Activated CD4-positive, alpha-beta T cell treated with anti-CD3 and anti-CD28 coated beads for 48 hours (primary cell): ENCODE data around the gene SSBP3.
A peak's percentile ranks its signal among the peaks of the same experiment; 100 is the strongest.

Experiments
- DNase-seq: peaks from one replicate; pipeline ENCODE4 v3.0.0-alpha.2; 2020

The SSBP3 gene

GRCh38 chr1:54302549-54302948 is 103.6 kb downstream of the SSBP3 start:
- DNase-seq = no peak

DNA sequence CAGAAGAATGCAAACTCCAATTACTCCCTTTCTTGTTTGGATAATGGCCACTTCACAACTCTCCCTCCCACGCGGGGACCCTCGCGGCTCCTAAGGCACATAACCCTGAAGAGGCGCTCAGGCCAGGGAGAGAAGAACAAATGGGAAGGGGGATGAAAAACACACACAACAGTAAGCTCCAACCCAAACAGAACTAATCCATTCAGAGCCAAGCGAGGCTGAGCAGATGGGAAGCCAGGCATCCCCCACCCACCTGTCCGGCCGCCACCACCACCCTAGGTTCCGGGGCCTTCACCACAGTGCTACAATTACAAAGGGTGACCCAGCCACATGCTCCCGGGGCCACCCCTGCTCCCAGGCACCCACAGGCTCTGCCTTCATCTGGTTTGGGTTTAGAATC is 104.7 kb downstream of the SSBP3 start:
- DNase-seq = no peak

DNA sequence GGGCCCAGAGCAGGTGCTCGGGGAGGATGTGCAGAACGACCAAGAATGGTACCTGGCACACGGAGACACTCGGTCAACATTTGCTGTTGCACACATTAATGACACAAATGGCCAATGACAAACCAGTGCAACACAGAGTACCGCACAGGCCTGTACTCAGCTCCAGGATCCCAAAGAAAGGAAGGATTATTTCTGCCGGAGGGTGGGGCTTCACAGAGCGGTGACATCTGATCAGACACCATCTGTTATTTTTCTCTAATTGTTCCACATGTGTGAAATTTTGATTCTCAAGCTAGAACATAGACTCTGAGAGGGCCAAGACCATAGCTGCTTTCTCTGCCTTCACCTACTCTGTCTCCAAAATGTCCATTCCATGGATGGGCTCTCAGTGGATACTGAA is 105.8 kb downstream of the SSBP3 start:
- DNase-seq = no peak

- DNase-seq = no peak
Measured at GRCh38 chr1:54299037-54299436, 107.2 kb downstream of the SSBP3 start.

- DNase-seq = no peak
Measured at GRCh38 chr1:54298284-54299033, 107.7 kb downstream of the SSBP3 start.

DNA sequence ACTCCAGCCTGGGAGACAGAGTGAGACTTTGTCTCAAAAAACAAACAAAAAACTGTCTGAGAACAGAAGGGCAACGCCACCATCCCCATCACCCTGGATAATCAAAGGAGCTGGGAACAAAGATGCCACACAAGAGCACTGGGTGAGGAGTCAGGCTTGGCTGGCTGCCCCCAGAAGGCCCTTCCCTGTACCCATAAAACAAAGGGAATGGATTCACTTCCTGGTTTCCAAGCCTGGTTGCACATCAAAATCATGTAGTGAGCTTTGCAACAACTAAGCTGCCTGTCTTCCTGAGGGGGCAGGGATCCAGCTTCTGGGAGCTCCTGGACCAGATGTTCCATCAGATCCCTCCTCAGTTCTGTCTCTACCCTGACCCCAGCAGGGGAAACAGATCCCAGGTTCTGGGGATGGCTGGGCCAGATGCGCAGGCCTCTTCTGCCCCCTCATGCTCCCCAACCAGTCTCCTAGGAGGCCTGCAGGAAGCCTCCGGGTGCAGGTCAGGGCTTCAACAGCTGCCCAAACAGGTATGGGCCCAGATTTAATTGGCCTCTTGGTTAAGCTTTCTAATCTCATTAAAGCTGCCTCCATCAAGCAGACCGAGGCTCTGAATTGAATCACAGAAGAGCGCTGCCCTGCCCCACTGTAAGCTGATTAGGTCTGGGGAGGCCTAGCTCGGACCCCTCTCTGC is 108.5 kb downstream of the SSBP3 start:
- no peak for DNase-seq

- no peak for DNase-seq
Measured at GRCh38 chr1:54296666-54297065, 109.5 kb downstream of the SSBP3 start.

DNA sequence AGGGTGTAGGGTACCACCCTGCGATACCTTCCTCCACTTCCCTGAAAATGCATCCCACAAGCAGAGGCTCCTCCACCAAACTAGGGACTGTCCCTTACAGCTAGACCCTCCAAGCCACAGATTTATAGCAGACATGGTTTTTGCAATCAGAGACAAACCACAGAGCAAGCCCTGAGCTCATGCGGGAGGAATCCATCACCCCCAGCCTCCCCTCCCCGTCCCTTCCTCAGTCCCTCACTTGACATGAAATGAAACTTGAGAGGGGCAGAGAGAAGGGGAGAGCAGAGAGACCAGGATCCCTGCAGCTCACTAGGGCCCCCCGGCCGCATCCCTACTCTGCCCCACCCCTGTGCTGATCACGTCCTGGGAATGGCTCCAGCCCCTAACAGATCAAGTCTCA is 111.3 kb downstream of the SSBP3 start:
- DNase-seq = no peak

- no peak for DNase-seq
Measured at GRCh38 chr1:54292002-54292911, 113.9 kb downstream of the SSBP3 start.

DNA sequence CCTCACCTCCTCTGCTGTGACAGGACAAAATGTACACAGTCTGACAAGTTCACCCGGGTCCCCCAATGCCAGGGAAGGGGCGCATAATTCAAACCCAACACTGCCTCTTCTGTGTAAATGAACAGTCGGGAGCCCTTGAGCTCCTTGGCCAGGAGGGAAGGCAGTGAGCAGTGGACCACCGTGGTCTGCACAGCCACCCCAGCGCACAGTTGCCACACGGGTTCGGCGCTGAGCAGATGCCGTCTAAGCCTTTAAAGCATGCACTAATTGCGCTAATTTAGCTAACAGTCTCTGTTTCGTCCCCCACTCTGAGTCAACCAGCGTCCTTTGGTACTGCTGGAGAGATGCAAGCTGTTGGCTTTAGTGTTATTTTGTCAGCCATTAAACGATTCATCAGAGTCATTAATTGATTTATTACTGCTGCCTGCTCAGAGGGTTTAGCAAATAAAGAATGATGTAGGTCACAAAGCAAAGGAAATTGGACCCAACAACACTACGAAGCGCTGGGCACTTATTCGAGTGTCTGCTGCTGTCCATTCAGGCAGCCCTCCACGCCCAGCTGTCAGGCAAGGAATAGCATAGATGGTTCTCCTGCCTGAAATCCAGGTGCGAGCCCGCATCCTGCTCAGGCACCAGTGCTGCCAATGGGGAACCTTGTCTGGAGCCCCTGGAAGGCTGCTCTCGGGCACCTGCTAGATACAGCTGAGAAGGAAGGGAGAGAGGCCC is 114.8 kb downstream of the SSBP3 start:
- no peak for DNase-seq

DNA sequence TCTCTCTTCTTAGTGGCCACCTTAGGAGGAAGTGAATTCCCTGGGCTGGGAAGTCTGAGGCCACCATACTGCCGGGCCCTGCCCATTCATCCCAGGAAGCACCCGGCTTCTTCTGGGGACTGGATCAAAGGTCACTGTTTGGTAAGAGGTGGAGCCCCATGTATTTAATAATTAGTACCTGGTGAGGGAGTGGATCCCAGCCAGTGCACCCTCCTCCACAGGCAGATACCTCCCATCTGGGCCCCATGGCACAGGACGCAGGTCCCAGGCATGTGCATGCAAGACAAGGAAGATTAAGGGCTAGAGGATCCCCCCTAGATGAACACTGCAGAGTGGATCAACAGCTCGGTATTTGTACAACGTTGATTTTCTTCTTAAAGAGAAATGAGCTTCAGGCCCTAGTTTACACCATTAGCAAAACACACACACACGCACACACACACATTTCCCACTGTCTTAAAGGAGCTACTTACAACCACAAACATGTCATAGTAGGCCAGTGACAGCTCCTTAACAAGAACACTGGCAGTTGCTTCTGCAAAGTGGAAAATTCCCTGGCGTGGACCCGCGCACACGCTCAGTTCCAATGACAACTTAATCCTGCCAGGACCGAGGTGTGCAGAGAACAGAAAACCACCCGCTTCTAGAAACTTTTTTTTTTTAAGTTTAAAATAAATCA is 115.5 kb downstream of the SSBP3 start:
- no peak for DNase-seq

- DNase-seq = no peak
Measured at GRCh38 chr1:54289712-54290233, 116.4 kb downstream of the SSBP3 start.

DNA sequence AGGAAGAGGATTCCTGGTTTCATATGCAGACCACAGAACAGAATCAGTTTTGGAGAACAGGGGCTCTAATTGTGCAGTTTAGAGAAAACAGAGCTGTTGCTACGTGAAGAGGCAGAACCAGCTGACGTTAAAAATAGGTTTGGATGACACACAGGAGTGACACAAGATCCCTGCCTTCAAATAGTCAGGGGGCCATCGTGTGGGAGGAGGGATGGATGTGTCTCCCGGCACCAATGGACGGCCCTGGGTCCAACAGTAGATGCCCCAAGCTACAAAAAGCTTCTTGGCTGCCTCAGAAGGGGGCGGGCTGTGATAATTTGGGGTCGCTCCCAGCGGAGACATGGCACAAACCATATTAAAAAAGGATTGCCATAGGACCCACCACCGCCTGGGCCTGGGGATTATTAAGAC is 118.4 kb downstream of the SSBP3 start:
- no peak for DNase-seq

DNA sequence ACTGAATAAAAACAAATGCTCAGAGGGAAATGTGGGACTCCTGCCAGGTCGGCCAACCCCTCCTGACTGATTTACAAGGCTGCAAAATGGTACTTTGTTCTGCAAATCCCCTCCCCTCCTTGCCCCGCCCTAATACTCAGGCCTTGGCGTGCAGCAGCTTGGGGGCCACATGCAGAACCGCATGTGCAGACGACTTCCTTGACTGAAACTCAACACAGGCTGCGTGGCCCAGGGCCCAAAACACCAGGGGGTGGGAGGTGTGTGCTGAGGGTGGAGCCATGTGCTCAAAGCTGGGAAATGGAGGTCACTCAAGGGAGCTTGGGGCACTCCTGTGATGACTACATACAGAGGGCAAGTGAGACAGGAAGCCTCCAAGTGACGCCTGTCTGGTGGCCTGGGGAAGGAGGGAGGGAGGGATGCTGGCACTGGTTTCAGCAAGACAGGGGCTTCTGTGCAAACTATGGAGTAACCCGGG is 119.0 kb downstream of the SSBP3 start:
- peak; percentile 85 for DNase-seq

DNA sequence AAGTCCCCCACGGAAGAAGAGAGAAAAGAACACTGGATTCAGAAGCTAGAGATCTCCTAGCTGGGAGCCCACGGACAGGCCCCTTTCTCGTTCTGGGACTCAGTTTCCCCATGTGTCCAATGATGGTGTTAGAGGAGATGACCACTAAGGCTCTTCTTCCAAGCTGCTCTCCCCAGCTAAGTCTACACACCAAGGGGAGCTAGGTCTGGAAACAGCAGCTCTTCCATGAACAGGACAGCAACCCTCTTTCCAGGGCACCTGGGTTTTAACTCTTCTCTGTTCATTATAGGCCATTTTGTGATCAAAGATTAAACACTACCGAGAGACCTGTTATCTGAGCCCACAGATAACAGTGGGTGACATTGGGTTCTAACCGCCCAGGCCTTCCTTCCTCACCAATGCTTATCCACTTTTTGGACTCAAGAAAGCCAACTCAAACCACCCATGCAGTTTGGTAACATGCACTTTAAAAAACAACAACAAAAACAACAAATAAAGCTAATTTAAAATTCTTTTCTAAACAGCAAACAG is 120.3 kb downstream of the SSBP3 start:
- DNase-seq = no peak

DNA sequence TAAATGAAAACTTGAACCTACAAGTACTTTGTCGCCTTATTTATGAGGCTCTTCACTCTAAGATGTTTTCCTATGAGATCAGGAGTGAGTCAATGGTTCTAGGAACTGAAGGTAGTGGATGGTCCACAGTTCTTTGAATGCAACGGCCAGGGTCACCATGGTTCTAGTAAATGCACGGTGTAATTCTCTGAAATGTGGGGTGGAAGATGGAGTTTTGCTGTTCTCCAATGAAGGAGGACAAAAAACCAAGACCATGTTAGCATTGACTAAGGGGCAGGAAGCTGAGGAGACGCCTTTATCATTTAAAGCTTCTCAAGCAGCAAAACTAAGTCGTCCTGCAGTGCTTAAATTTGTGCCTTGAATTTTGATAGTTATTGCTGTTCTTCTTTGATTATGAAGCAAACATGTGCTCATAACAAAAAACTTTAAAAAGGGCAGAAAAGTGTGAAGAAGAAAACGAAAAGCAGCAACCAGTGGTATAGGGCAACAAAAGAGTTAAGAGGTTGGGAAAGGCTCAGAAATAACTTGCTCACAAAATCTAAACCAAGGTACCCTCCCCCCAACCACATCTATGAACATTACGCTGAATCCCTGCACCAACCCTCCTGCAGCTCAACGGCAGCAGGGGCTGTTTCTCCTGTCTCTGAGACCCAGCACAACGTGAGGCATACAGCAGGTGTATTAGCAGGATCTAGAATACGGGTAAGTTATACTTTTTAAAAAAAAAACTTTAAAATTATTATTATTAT is 121.2 kb downstream of the SSBP3 start:
- DNase-seq = peak; percentile 45

GRCh38 chr1:54283635-54284385 is 122.4 kb downstream of the SSBP3 start:
- DNase-seq = no peak

DNA sequence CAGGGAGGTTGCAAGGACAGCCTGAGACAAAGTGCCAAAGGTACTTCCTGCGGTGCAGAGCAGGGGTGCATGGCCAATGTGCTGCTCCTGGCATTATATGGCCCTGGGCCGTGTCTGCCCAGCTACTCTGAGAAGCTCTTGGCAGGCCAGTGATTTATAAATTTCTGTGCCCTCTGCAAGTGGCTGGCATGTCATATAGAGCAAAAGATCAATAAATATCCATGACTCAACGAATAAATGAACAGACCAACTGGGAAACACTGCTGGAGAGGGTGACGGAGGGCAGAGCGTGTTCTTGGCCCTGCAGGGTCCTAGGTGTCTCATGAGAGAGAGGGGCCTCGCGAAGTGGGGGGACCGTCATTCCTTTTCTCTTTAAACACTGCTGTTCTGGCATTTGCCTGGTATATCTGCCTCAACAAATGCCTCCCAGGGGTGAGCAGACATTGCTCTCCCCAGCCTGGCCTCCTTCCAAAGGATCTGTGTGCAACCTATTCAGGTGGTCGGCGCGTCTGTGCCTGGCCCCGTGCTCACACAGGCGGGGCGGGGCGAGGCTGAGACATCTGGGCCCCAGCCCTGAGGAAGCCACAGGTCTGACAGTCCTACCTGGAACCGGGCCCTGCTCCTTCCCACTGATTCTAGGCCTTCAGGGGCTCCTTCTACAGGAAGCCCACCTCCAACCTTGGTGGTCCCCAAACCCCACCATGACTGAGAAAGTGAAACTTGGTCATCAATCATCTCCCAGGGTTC is 123.9 kb downstream of the SSBP3 start:
- DNase-seq = no peak

DNA sequence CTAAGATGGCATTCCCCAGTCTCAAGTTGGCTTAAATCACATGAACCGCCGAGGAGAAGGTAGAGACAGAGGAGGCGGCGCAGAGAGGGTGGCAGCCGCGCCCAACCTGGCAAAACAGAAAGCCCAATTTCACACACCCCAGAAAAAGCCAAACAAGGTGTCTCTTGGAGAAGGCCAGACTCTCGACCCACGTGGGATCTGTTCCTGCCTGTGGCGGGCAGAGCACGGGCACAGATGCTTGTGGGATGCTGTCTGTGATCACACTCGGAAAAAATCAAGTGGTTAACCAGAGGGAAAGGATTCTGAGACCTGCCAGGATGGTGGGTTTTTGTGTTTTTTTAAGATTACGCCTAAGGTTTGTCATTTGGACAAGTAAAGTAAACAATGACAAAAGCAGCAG is 125.5 kb downstream of the SSBP3 start:
- DNase-seq = peak; percentile 22
